Adipocyte (in vitro differentiated cells): ENCODE results near the gene NUFIP1.
A peak's percentile ranks its signal among the peaks of the same experiment; 100 is the strongest.
"Not testable (repeated sequence)": the region's sequence is repeated elsewhere in the genome, so short reads cannot be mapped to it uniquely, and the experiment has no call there.

Experiments used
- DNase-seq: peaks from one replicate; pipeline ENCODE4 v3.0.0-alpha.2; 2015; ENCODE audit warnings: low read depth
- H3K27me3 ChIP-seq: replicated peaks from 2 replicates; pipeline ENCODE4 v1.7.0; 2013; ENCODE audit warnings: mild to moderate bottlenecking, low read length, moderate library complexity; ENCODE audit not compliant: control insufficient read depth, insufficient read depth
- H3K36me3 ChIP-seq: 2 replicates; pipeline ENCODE4 v1.7.0; 2013; ENCODE audit warnings: low read length, mild to moderate bottlenecking, moderate library complexity; ENCODE audit not compliant: control insufficient read depth, insufficient read depth, severe bottlenecking
- H3K4me1 ChIP-seq: 2 replicates; pipeline ENCODE4 v1.7.0; 2013; ENCODE audit warnings: mild to moderate bottlenecking, low read length, moderate library complexity; ENCODE audit not compliant: control insufficient read depth, insufficient read depth
- H3K4me3 ChIP-seq: 2 replicates; pipeline ENCODE4 v1.7.0; 2013; ENCODE audit warnings: mild to moderate bottlenecking, low read length, moderate library complexity
- H3K9ac ChIP-seq: 2 replicates; pipeline ENCODE4 v1.7.0; 2013; ENCODE audit warnings: mild to moderate bottlenecking, low read length, moderate library complexity
- H3K9me3 ChIP-seq: 2 replicates; pipeline ENCODE4 v1.7.0; 2013; ENCODE audit warnings: mild to moderate bottlenecking, low read length, moderate library complexity; ENCODE audit not compliant: control insufficient read depth

Gene NUFIP1

GRCh38 chr13:44968434-44968815, 20.8 kb downstream of the NUFIP1 start:
- H3K4me1 ChIP-seq = peaks cover 24% of the 10 kb centered on the region
- H3K27me3 ChIP-seq = no peaks in the 10 kb centered on the region
- H3K4me3 ChIP-seq = no peak overlapping the region
- DNase-seq = no peak
- H3K36me3 ChIP-seq = peaks cover 20% of the 10 kb centered on the region
- H3K9me3 ChIP-seq = peaks cover 2% of the 10 kb centered on the region
- peak overlapping the region; percentile 22 for H3K9ac ChIP-seq

- Histone ChIP-seq H3K4me1 (peaks cover 24% of the 10 kb centered on the region), H3K9ac (peak overlapping the region; percentile 22), H3K27me3 (no peaks in the 10 kb centered on the region), H3K9me3 (peaks cover 7% of the 10 kb centered on the region), H3K36me3 (peaks cover 25% of the 10 kb centered on the region), H3K4me3 (no peak overlapping the region)
- peak; percentile 54 for DNase-seq
Observed at GRCh38 chr13:44967704-44968433, 21.4 kb downstream of the NUFIP1 start.

- no peak for DNase-seq
- peaks cover 58% of the 10 kb centered on the region for H3K36me3 ChIP-seq
- H3K4me1 ChIP-seq = no peaks in the 10 kb centered on the region
- no peak overlapping the region for H3K9ac ChIP-seq
- no peaks in the 10 kb centered on the region for H3K27me3 ChIP-seq
- peaks cover 22% of the 10 kb centered on the region for H3K9me3 ChIP-seq
- H3K4me3 ChIP-seq = peak overlapping the region; percentile 8
Observed at GRCh38 chr13:44961997-44962396, 27.3 kb downstream of the NUFIP1 start.

- no peak overlapping the region for H3K9ac ChIP-seq
- no peak for DNase-seq
- peaks cover 4% of the 10 kb centered on the region for H3K4me1 ChIP-seq
- H3K9me3 ChIP-seq = no peaks in the 10 kb centered on the region
- no peaks in the 10 kb centered on the region for H3K27me3 ChIP-seq
- peaks cover 14% of the 10 kb centered on the region for H3K36me3 ChIP-seq
- H3K4me3 ChIP-seq = no peak overlapping the region
Observed at GRCh38 chr13:44955406-44955805, 33.9 kb downstream of the NUFIP1 start.

- no peak overlapping the region for H3K9ac ChIP-seq
- peaks cover 10% of the 10 kb centered on the region for H3K36me3 ChIP-seq
- H3K4me3 ChIP-seq = no peak overlapping the region
- no peaks in the 10 kb centered on the region for H3K27me3 ChIP-seq
- H3K9me3 ChIP-seq = no peaks in the 10 kb centered on the region
- peaks cover 4% of the 10 kb centered on the region for H3K4me1 ChIP-seq
- DNase-seq = no peak
Observed at GRCh38 chr13:44954224-44954623, 35.0 kb downstream of the NUFIP1 start.

GRCh38 chr13:44952671-44953070, 36.6 kb downstream of the NUFIP1 start:
- Histone ChIP-seq H3K4me1 (peaks cover 4% of the 10 kb centered on the region), H3K27me3 (no peaks in the 10 kb centered on the region), H3K9ac (no peak overlapping the region), H3K4me3 (no peak overlapping the region), H3K9me3 (no peaks in the 10 kb centered on the region), H3K36me3 (peaks cover 5% of the 10 kb centered on the region)
- no peak for DNase-seq

GRCh38 chr13:44951184-44951583, 38.1 kb downstream of the NUFIP1 start:
- Histone ChIP-seq H3K4me3 (no peak overlapping the region), H3K4me1 (peaks cover 4% of the 10 kb centered on the region), H3K36me3 (peaks cover 5% of the 10 kb centered on the region), H3K9ac (no peak overlapping the region), H3K9me3 (no peaks in the 10 kb centered on the region), H3K27me3 (no peaks in the 10 kb centered on the region)
- DNase-seq = no peak

GRCh38 chr13:44943411-44943810, 45.9 kb downstream of the NUFIP1 start:
- H3K36me3 ChIP-seq = peaks cover 22% of the 10 kb centered on the region
- H3K27me3 ChIP-seq, H3K4me3 ChIP-seq, H3K9me3 ChIP-seq, H3K4me1 ChIP-seq, DNase-seq, H3K9ac ChIP-seq: not testable (repeated sequence)

GRCh38 chr13:44938854-44939253, 50.4 kb downstream of the NUFIP1 start:
- H3K4me1 ChIP-seq = peaks cover 7% of the 10 kb centered on the region
- no peak overlapping the region for H3K9ac ChIP-seq
- no peaks in the 10 kb centered on the region for H3K9me3 ChIP-seq
- H3K27me3 ChIP-seq = no peaks in the 10 kb centered on the region
- no peak for DNase-seq
- H3K4me3 ChIP-seq = no peak overlapping the region
- H3K36me3 ChIP-seq = peaks cover 22% of the 10 kb centered on the region

- Histone ChIP-seq H3K27me3 (no peaks in the 10 kb centered on the region), H3K9me3 (no peaks in the 10 kb centered on the region), H3K36me3 (peaks cover 5% of the 10 kb centered on the region), H3K4me1 (peaks cover 20% of the 10 kb centered on the region), H3K4me3 (no peak overlapping the region), H3K9ac (no peak overlapping the region)
- DNase-seq = no peak
Observed at GRCh38 chr13:44936246-44936645, 53.0 kb downstream of the NUFIP1 start.

GRCh38 chr13:44934724-44935123, 54.5 kb downstream of the NUFIP1 start:
- peak; percentile 45 for DNase-seq
- H3K4me1 ChIP-seq = peaks cover 20% of the 10 kb centered on the region
- H3K36me3 ChIP-seq = no peaks in the 10 kb centered on the region
- H3K9me3 ChIP-seq = no peaks in the 10 kb centered on the region
- no peak overlapping the region for H3K4me3 ChIP-seq
- H3K27me3 ChIP-seq = no peaks in the 10 kb centered on the region
- H3K9ac ChIP-seq = no peak overlapping the region

- DNase-seq = no peak
- H3K9ac ChIP-seq = peak overlapping the region; percentile 15
- no peaks in the 10 kb centered on the region for H3K9me3 ChIP-seq
- H3K4me3 ChIP-seq = no peak overlapping the region
- peaks cover 20% of the 10 kb centered on the region for H3K4me1 ChIP-seq
- no peaks in the 10 kb centered on the region for H3K36me3 ChIP-seq
- no peaks in the 10 kb centered on the region for H3K27me3 ChIP-seq
Observed at GRCh38 chr13:44932850-44933251, 56.4 kb downstream of the NUFIP1 start.
